Activated B cell treated with CpG ODN at 0.5 μM for 24 hours (primary cell): Measurements from ENCODE around the gene VAT1L. TPM values are rescaled to one million over a fixed set of nuclear protein-coding genes. Genes with fewer than 3 reads are reported as not detected.

ENCODE experiments used
- ATAC-seq: fragments of 200-7000 bp; cut with Tn5 transposase; one replicate; pipeline ENCODE4 v1.10.0; 2021; ENCODE audit warnings: low read depth, mild to moderate bottlenecking, moderate library complexity
- CTCF ChIA-PET: fragments of 350-600 bp; sonication (Branson Sonifier 250); formaldehyde crosslinking; loops from one replicate; lab custom pipeline; 2021; ENCODE audit warnings: antibody characterized with exemption; lab: Charles Lee
- POLR2A ChIA-PET: fragments of 350-600 bp; sonication (Branson Sonifier 250); formaldehyde crosslinking; loops from one replicate; lab custom pipeline; 2021; ENCODE audit warnings: antibody characterized with exemption; lab: Charles Lee
- DNase-seq: peaks from one replicate; pipeline ENCODE4 v3.0.0; 2022
- H3K27ac Mint-ChIP-seq: one replicate; pipeline ENCODE4 v1.8.0; 2020; ENCODE audit warnings: mixed read lengths
- H3K27me3 Mint-ChIP-seq: one replicate; pipeline ENCODE4 v1.8.0; 2021; ENCODE audit warnings: mixed read lengths
- H3K36me3 Mint-ChIP-seq: one replicate; pipeline ENCODE4 v1.8.0; 2021; ENCODE audit warnings: low read depth, mixed read lengths
- H3K4me1 Mint-ChIP-seq: one replicate; pipeline ENCODE4 v1.8.0; 2021; ENCODE audit warnings: mixed read lengths
- H3K4me3 Mint-ChIP-seq: one replicate; pipeline ENCODE4 v1.8.0; 2020; ENCODE audit warnings: mild to moderate bottlenecking, mixed read lengths
- H3K9me3 Mint-ChIP-seq: one replicate; pipeline ENCODE4 v1.8.0; 2020; ENCODE audit warnings: mixed read lengths
- CTCF ChIP-seq: fragments of 200-600 bp; IDR thresholded peaks from one replicate; pipeline ENCODE4 v1.8.0; 2022; ENCODE audit warnings: antibody characterized with exemption, mild to moderate bottlenecking
- intact Hi-C: fragments of 100-400 bp; cut with micrococcal nuclease; formaldehyde crosslinking; loops from one replicate; pipeline ENCODE4 v1.15.1; 2024
- total RNA-seq: library from RNA; stranded (reverse); gene quantifications from 2 replicates; pipeline ENCODE4 v1.2.3, GENCODE V29; 2022

VAT1L gene
- total RNA-seq, 1 donor from 2014 or later = not detected

GRCh38 chr16:77793417-77793816 is 5.1 kb downstream of the VAT1L start:
- no peak for TF ChIP-seq CTCF
- DNase-seq = no peak
- ATAC-seq = no peak
- Mint-ChIP-seq H3K4me1 (peaks cover 7% of the 10 kb centered on the region), H3K27ac (no peak overlapping the region), H3K36me3 (no peaks in the 10 kb centered on the region), H3K9me3 (no peaks in the 10 kb centered on the region), H3K27me3 (peaks cover 19% of the 10 kb centered on the region), H3K4me3 (no peak overlapping the region)
- ChIA-PET CTCF (interaction anchor here (1.1 kb wide), 1 partner anchor 13 kb away, joined by 4 read pairs; no protein-coding TSS in a partner anchor), POLR2A (no interaction called here)
- intact Hi-C loops = no loop called here

- peaks cover 1% of the 10 kb centered on the region for H3K4me1 Mint-ChIP-seq
- peaks cover 19% of the 10 kb centered on the region for H3K27me3 Mint-ChIP-seq
- ATAC-seq = no peak
- no peak for TF ChIP-seq CTCF
- ChIA-PET POLR2A (no interaction called here), CTCF (no interaction called here)
- no peak for DNase-seq
- H3K36me3 Mint-ChIP-seq = no peaks in the 10 kb centered on the region
- H3K9me3 Mint-ChIP-seq = no peaks in the 10 kb centered on the region
- no peak overlapping the region for H3K27ac Mint-ChIP-seq
- H3K4me3 Mint-ChIP-seq = no peak overlapping the region
- intact Hi-C loops = no loop called here
These were observed 6.2 kb downstream of the VAT1L start for GRCh38 chr16:77794586-77794985.

GRCh38 chr16:77801817-77802216 is 13.5 kb downstream of the VAT1L start:
- intact Hi-C loops = no loop called here
- H3K27me3 Mint-ChIP-seq = peaks cover 5% of the 10 kb centered on the region
- H3K36me3 Mint-ChIP-seq = no peaks in the 10 kb centered on the region
- ChIA-PET CTCF (no interaction called here), POLR2A (no interaction called here)
- TF ChIP-seq CTCF = no peak
- H3K9me3 Mint-ChIP-seq = no peaks in the 10 kb centered on the region
- no peaks in the 10 kb centered on the region for H3K4me1 Mint-ChIP-seq
- no peak overlapping the region for H3K4me3 Mint-ChIP-seq
- ATAC-seq = no peak
- H3K27ac Mint-ChIP-seq = no peak overlapping the region
- DNase-seq = no peak

- TF ChIP-seq CTCF = no peak
- Mint-ChIP-seq H3K36me3 (no peaks in the 10 kb centered on the region), H3K4me3 (no peak overlapping the region), H3K9me3 (no peaks in the 10 kb centered on the region), H3K27me3 (no peaks in the 10 kb centered on the region), H3K27ac (no peak overlapping the region), H3K4me1 (no peaks in the 10 kb centered on the region)
- no peak for DNase-seq
- ChIA-PET CTCF (no interaction called here), POLR2A (no interaction called here)
- ATAC-seq = no peak
- intact Hi-C loops = no loop called here
These were observed 17.0 kb downstream of the VAT1L start for GRCh38 chr16:77805398-77805797.

GRCh38 chr16:77807021-77807420 is 18.7 kb downstream of the VAT1L start:
- Mint-ChIP-seq H3K36me3 (no peaks in the 10 kb centered on the region), H3K27ac (no peak overlapping the region), H3K4me3 (no peak overlapping the region), H3K4me1 (no peaks in the 10 kb centered on the region), H3K27me3 (no peaks in the 10 kb centered on the region), H3K9me3 (no peaks in the 10 kb centered on the region)
- TF ChIP-seq CTCF = no peak
- ChIA-PET POLR2A (no interaction called here), CTCF (no interaction called here)
- DNase-seq = no peak
- intact Hi-C loops = no loop called here
- no peak for ATAC-seq
